HepG2 (cell line): ENCODE results near the gene ZNF627. TPM values are rescaled to one million over a fixed set of nuclear protein-coding genes. Genes with fewer than 3 reads are reported as not detected.

ENCODE experiments used
- BRCA1 ChIP-seq: sonication (generic); formaldehyde crosslinking; IDR thresholded peaks from 2 replicates; pipeline ENCODE4 v1.4.0; 2020; ENCODE audit warnings: missing genetic modification reagents
- GFI1 ChIP-seq: sonication (generic); formaldehyde crosslinking; IDR thresholded peaks from 2 replicates; pipeline ENCODE4 v1.5.0; 2020; ENCODE audit warnings: missing genetic modification reagents, mild to moderate bottlenecking, borderline replicate concordance
- HNRNPH1 ChIP-seq: fragments of 200-400 bp; formaldehyde crosslinking; optimal IDR thresholded peaks from 2 replicates; pipeline ENCODE3; 2017; ENCODE audit warnings: mild to moderate bottlenecking, low read depth, low read length
- HOXD1 ChIP-seq: sonication (generic); formaldehyde crosslinking; IDR thresholded peaks from 2 replicates; pipeline ENCODE4 v1.5.0; 2020; ENCODE audit warnings: missing genetic modification reagents
- KLF11 ChIP-seq: IDR thresholded peaks from 2 replicates; pipeline ENCODE4 v1.6.1; 2016; ENCODE audit warnings: missing compliant biosample characterization
- MAZ ChIP-seq, 2 experiments: sonication (generic) in 1 of 2; formaldehyde crosslinking in 1 of 2; IDR thresholded peaks; 2 replicates each; pipeline versions ENCODE4 v1.5.0 to v1.6.1; 2012 to 2020; ENCODE audit warnings: low read depth in 2 of 2, mild to moderate bottlenecking in 2 of 2, borderline replicate concordance in 1 of 2, improper control_type of control experiment in 1 of 2, low read length in 1 of 2, missing genetic modification reagents in 1 of 2, moderate library complexity in 1 of 2
- MEIS1 ChIP-seq: sonication (generic); formaldehyde crosslinking; IDR thresholded peaks from 2 replicates; pipeline ENCODE4 v1.9.0; 2021; ENCODE audit warnings: mild to moderate bottlenecking, missing genetic modification reagents, moderate library complexity, borderline replicate concordance
- PAF1 ChIP-seq: IDR thresholded peaks from 2 replicates; pipeline ENCODE4 v1.6.1; 2016; ENCODE audit warnings: missing genetic modification reagents, missing compliant biosample characterization
- RAD21 ChIP-seq: fragments of 450-650 bp; formaldehyde crosslinking; IDR thresholded peaks from 2 replicates; pipeline ENCODE4 v1.5.0; 2020; ENCODE audit warnings: mild to moderate bottlenecking
- RAD51 ChIP-seq: fragments of 450-650 bp; IDR thresholded peaks from 2 replicates; pipeline ENCODE4 v1.6.1; 2016; ENCODE audit warnings: borderline replicate concordance
- RBAK ChIP-seq: sonication (generic); formaldehyde crosslinking; IDR thresholded peaks from 2 replicates; pipeline ENCODE4 v1.5.1; 2020; ENCODE audit warnings: mild to moderate bottlenecking, missing genetic modification reagents
- SALL1 ChIP-seq: sonication (generic); formaldehyde crosslinking; IDR thresholded peaks from 2 replicates; pipeline ENCODE4 v1.8.0; 2022; ENCODE audit warnings: mild to moderate bottlenecking, missing genetic modification reagents
- SIX4 ChIP-seq: sonication (generic); formaldehyde crosslinking; IDR thresholded peaks from 2 replicates; pipeline ENCODE4 v1.4.0; 2020; ENCODE audit warnings: missing genetic modification reagents
- ZBTB42 ChIP-seq: sonication (generic); formaldehyde crosslinking; IDR thresholded peaks from 2 replicates; pipeline ENCODE4 v1.5.0; 2020; ENCODE audit warnings: mild to moderate bottlenecking, missing genetic modification reagents
- ZFP41 ChIP-seq: sonication (generic); formaldehyde crosslinking; IDR thresholded peaks from 2 replicates; pipeline ENCODE4 v1.4.0; 2020; ENCODE audit warnings: mild to moderate bottlenecking, missing genetic modification reagents, borderline replicate concordance
- ZKSCAN1 ChIP-seq: fragments of 150-350 bp; IDR thresholded peaks from 2 replicates; pipeline ENCODE4 v1.6.1; 2014; ENCODE audit warnings: low read length
- ZMYM4 ChIP-seq: sonication (generic); formaldehyde crosslinking; IDR thresholded peaks from 2 replicates; pipeline ENCODE4 v1.8.1; 2023; ENCODE audit warnings: mild to moderate bottlenecking, missing genetic modification reagents
- ZNF124 ChIP-seq: sonication (generic); formaldehyde crosslinking; IDR thresholded peaks from 2 replicates; pipeline ENCODE4 v1.4.0; 2020; ENCODE audit warnings: missing genetic modification reagents
- ZNF781 ChIP-seq: sonication (generic); formaldehyde crosslinking; IDR thresholded peaks from 2 replicates; pipeline ENCODE4 v1.5.1; 2020; ENCODE audit warnings: borderline replicate concordance, mild to moderate bottlenecking, missing genetic modification reagents; ENCODE audit errors: not compliant biosample characterization
- ZNF83 ChIP-seq: sonication (generic); formaldehyde crosslinking; IDR thresholded peaks from 2 replicates; pipeline ENCODE4 v1.4.0; 2020; ENCODE audit warnings: missing genetic modification reagents, mild to moderate bottlenecking, borderline replicate concordance
- polyA plus RNA-seq, 8 experiments: library from polyadenylated mRNA; depleted of rRNA in 3 of 8; stranded (reverse) in 7 of 8; unstranded in 1 of 8; fragments of >200 nt; fragmentation: Illumina TruSeq in 4 of 8; extraction: Trizol in 4 of 8; gene quantifications; 2 replicates each; pipeline versions ENCODE4 v1.2.1 to v1.2.3, GENCODE V29; 2011 to 2016; ENCODE audit warnings: low read depth in 4 of 8, missing spikeins in 1 of 8, mixed read lengths in 1 of 8; ENCODE audit not compliant: insufficient read depth in 1 of 8
- total RNA-seq, 5 experiments: library from RNA; depleted of rRNA; stranded (reverse); fragments of >200 nt; fragmentation: Illumina TruSeq; extraction: Trizol; gene quantifications; 2 replicates each; pipeline ENCODE4 v1.2.3, GENCODE V29; 2016; ENCODE audit warnings: low read depth in 1 of 5
- TF ChIP-seq, protein P1 (sequence below): sonication (generic); formaldehyde crosslinking; conservative IDR thresholded peaks from 2 replicates; pipeline ENCODE4 v1.4.0; 2020; ENCODE audit warnings: missing genetic modification reagents
- TF ChIP-seq, protein P2 (sequence below): sonication (generic); formaldehyde crosslinking; IDR thresholded peaks from 2 replicates; pipeline ENCODE4 v1.4.0; 2020; ENCODE audit warnings: mild to moderate bottlenecking, missing genetic modification reagents

The ZNF627 gene
- total and polyA plus RNA-seq, 2 of the 13 experiments (the other 11 are each of a cell fraction or from before 2014, with no cell fraction given), result 4.2 to 12.7 TPM

DNA sequence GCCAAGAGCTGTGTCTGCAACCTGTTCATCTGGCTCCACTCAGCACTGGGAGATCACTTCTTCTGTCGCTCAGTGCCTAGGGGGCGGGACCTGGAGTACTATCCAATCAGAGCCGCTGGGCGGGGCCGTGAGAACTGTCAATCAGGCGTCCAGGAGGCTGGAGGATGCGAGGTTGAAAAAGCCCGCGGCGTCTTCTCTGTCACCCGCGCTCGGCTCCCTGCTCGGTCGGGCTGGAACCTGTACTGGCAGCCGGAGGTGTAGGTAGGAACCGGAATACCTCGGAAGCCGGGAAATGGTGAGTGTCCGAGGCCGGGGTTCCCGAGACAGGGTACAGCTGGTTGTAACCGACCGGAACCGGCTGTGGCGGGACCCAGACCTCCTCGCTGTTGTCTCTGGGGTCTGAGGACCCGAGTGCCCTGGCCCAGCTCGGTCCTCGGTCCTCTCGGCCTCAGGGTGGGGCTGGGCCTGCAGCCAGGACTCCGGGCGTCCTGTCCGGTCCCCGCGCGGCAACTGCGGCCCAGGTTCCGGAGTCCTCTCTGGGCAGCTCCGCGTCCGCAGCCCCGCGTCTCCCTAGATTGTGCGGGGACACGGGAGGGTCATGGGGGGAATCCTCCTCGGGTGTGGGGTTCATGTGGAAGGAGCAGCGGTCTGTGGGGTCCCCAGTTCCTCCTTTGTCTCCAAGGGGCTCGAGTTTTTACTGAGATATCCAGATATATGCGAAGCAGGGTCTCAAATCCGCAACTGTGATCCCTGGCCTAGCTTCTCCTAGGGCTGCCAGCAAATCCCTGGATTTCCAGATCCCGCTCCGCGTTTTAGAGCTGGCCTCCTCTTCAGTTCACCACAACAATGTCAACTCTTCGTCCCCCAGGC lies 42.6 kb downstream of the ZNF627 start (continued):
- TF ChIP-seq SIX4 (CRISPR knock-in tag) (no peak), ZNF83 (no peak), ZMYM4 (0 out of 2 replicates have a peak, but pooled peaks have one; percentile 6), ZKSCAN1 (no peak), ZFP41 (CRISPR knock-in tag) (no peak), ZBTB42 (CRISPR knock-in tag) (no peak), SALL1 (CRISPR knock-in tag) (peak; percentile 51; the same call in 1 of the 2 replicates), MAZ (IDR thresholded peaks at IDR 0.05; ENCODE audit: borderline replicate concordance, low read depth, low read length) (no peak), MAZ (CRISPR knock-in tag; IDR thresholded peaks at IDR 0.05; ENCODE audit: low read depth) (no peak), RAD51 (no peak), ZNF781 (CRISPR knock-in tag) (peak; percentile 46), GFI1 (CRISPR knock-in tag) (peak; percentile 13; the same call in 1 of the 2 replicates), RBAK (CRISPR knock-in tag) (no peak), MEIS1 (CRISPR knock-in tag) (peak; percentile 48; the same call in 1 of the 2 replicates), BRCA1 (CRISPR knock-in tag) (no peak), ZNF124 (CRISPR knock-in tag) (no peak), HNRNPH1 (no peak), HOXD1 (CRISPR knock-in tag) (no peak), PAF1 (no peak), RAD21 (CRISPR knock-in tag) (no peak), KLF11 (CRISPR knock-in tag) (no peak)
- TF ChIP-seq, protein P1, sequence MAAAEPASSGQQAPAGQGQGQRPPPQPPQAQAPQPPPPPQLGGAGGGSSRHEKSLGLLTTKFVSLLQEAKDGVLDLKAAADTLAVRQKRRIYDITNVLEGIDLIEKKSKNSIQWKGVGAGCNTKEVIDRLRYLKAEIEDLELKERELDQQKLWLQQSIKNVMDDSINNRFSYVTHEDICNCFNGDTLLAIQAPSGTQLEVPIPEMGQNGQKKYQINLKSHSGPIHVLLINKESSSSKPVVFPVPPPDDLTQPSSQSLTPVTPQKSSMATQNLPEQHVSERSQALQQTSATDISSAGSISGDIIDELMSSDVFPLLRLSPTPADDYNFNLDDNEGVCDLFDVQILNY (CRISPR knock-in tag), result peak; percentile 82
- TF ChIP-seq, protein P2, sequence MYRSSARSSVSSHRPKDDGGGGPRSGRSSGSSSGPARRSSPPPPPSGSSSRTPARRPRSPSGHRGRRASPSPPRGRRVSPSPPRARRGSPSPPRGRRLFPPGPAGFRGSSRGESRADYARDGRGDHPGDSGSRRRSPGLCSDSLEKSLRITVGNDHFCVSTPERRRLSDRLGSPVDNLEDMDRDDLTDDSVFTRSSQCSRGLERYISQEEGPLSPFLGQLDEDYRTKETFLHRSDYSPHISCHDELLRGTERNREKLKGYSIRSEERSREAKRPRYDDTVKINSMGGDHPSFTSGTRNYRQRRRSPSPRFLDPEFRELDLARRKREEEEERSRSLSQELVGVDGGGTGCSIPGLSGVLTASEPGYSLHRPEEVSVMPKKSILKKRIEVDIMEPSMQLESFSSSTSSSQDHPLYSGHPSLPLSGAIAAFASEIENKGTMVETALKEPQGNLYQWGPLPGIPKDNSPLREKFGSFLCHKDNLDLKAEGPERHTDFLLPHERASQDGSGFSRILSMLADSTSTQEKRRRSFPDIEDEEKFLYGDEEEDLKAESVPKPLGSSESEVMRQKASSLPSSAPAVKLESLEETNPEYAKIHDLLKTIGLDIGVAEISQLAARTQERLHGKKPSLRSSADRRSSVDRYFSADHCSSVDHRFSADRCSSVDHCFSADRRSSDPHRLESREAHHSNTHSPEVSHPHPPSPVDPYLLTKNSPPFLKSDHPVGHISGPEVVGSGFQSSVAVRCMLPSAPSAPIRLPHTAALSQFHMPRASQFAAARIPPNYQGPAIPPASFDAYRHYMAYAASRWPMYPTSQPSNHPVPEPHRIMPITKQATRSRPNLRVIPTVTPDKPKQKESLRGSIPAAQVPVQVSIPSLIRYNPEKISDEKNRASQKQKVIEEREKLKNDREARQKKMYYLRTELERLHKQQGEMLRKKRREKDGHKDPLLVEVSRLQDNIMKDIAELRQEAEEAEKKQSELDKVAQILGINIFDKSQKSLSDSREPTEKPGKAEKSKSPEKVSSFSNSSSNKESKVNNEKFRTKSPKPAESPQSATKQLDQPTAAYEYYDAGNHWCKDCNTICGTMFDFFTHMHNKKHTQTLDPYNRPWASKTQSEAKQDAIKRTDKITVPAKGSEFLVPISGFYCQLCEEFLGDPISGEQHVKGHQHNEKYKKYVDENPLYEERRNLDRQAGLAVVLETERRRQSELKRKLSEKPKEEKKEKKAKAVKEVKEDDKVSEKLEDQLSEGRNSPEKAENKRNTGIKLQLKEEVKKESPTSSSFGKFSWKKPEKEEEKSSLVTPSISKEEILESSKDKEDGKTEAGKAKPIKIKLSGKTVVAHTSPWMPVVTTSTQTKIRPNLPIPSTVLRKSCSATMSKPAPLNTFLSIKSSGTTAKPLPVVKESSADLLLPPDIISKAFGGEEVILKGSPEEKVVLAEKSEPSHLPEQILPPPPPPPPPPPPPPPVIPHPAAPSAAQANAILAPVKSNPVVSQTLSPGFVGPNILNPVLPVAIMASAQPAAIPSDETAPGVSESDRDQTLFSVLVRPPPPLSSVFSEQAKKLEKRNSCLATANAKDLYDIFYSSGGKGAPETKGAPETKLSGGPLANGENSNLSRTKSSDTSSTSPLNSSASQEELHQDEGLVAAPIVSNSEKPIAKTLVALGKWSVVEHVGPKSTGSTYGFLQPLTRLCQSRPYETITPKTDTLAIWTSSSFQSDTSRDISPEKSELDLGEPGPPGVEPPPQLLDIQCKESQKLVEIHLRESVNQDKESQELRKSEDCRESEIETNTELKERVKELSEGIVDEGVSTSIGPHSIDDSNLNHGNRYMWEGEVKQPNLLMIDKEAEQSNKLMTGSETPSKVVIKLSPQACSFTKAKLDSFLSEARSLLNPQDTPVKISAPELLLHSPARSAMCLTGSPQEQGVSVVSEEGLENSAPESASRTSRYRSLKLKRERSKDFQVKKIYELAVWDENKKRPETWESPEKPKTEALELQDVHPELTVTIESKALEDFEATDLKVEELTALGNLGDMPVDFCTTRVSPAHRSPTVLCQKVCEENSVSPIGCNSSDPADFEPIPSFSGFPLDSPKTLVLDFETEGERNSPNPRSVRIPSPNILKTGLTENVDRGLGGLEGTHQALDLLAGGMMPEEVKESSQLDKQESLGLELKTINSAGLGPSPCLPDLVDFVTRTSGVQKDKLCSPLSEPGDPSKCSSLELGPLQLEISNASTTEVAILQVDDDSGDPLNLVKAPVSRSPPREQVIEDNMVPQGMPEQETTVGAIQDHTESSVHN, result no peak
